RCC 7860 (cell line): ENCODE measurements around the gene CRYBA4.
A peak's percentile ranks its signal among the peaks of the same experiment; 100 is the strongest.
"Not testable (repeated sequence)": the region's sequence is repeated elsewhere in the genome, so short reads cannot be mapped to it uniquely, and the experiment has no call there.

Experiments
- DNase-seq: peaks from one replicate; pipeline ENCODE4 v3.0.0-alpha.2; 2015; ENCODE audit warnings: low spot score
- FAIRE-seq: peaks from 2 replicates; lab custom pipeline; 2012; peaks lifted over from hg19 to GRCh38; lab: Jason Lieb, UNC

Gene CRYBA4

DNA sequence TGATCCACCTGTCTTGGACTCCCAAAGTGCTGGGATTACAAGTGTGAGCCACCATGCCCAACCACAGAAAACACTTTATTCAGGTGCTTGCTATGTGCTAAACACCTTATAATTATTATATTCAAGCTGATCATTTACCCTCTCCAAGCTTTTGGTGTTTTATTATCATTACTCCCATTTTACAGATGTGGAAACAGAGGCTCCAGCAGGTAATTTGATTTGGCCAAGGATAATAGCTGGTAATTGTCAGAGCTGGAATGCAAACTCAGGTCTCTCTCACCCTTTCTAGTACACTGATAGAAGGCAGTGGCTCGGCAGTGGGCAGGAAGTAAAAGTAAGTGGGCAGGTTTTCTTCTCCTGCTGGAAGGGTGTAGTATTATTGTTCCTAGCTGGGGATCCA is 28.0 kb upstream of the CRYBA4 start:
- FAIRE-seq: no peak
- DNase-seq: no peak

DNA sequence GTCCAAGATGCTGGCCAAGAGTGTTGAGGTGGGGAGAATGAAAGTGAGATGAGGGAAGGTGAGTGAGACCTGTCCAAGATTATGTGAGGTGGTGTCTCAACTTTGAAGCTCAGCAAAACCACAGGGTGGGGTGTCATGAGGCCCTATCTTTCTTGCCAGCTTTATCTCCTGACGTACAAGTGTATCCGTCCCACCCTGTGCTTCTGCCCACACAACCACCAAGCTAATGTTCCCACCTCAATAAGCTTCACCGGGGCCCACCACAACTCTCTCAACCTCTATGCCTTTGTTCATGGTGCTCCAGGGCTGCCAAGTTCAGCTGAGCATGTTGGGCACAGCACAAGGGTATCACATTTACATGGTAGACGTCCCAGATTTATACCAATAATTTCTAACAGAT is 24.7 kb upstream of the CRYBA4 start:
- DNase-seq (no peak), FAIRE-seq (no peak)

DNA sequence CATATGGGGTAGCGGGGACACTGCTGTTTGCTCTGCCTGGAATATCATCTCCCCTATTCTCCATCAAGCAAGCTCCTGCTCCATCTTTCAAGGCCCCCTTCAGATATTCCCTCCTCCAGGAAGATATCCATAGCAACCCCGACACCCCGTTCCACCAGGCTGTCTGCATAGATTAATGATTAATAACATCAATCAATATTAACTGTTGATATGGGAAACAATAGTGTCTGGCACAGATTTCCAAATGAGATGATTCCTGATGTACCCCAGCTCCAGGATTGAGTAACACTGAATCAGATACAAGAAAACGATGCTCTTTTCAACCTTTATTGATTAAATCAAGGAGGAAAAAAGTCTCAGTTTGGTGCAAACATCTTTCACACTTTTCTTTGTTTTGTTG is 24.3 kb upstream of the CRYBA4 start:
- no peak for FAIRE-seq
- DNase-seq: no peak

DNA sequence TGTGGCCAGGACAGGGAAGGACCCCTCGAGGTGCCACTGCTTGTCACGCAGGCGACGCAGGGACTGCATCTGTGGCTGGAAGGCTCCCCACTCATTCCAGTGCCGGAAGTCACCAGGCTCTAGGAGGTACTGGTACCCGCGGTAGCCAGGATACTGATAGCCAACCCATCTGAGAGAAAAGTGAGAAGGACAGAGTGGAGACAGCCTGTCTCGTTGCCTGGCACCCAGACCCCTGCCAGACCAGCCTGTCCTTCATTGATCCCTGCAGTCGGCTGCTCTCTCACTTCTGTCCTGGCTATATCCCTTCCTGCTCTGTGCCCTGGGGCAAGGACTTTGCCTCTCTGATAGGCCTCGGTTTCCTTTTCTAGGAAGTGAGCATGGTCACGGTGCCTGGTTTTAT is 22.3 kb upstream of the CRYBA4 start:
- DNase-seq (no peak), FAIRE-seq (no peak)

DNA sequence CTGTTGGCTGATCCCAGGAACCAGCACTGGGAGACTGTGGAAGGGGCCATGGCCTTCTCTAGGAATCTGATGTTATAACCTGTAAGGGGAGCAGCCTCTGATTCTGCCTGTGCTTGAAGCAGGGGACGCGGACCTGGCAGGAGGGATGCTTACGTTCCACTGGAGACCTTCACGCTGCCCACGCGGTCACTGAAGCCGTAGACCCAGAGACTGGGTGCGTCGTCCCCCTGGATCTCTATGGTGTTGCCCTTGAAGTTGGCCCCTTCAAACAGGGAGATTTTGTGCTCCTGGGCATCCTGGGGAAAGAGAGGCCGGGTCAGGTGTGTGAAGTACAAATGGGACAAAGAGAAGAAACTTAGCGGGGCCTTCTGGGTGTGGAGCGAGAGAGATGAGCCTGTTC is 20.0 kb upstream of the CRYBA4 start:
- FAIRE-seq (no peak), DNase-seq (no peak)

DNA sequence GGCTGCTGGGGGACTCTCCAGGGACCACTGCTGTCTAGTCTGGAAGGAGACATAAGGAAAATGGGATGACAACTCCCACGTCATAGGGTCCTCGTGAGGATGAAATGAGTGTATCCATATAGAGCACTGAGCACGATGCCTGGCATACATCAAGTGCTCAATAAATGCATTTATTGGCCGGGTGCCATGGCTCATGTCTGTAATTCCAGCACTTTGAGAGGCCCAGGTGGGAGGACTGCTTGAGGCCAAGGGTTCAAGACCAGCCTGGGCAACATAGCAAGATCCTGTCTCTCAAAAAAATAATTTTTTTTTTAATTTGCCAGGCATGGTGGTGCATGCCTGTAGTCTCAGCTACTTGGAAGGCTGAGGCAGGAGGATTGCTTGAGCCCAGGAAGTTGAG is 19.6 kb upstream of the CRYBA4 start:
- FAIRE-seq: no peak

DNA sequence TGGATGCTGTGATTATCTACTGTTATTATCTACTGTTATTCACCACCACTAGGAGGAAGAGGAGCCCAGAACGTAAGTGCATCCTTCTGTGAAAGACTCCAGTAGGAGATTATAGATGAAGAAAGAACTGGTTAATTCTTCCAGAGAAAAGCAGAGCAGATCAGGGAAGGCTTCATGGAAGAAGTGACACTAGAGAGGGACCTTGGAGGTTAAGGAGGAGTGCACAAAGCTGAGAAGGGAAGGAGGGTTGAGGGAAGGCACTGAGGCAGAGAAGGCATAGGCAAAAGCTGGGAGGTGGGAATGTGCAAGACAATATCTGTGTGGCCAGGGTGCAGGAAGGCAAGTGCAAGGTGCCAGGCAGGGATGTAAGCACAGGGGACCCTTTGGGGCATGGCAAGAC is 17.4 kb upstream of the CRYBA4 start:
- no peak for FAIRE-seq

More for the DNA sequence above, 19.6 kb upstream of the CRYBA4 start:
- DNase-seq: no peak

DNA sequence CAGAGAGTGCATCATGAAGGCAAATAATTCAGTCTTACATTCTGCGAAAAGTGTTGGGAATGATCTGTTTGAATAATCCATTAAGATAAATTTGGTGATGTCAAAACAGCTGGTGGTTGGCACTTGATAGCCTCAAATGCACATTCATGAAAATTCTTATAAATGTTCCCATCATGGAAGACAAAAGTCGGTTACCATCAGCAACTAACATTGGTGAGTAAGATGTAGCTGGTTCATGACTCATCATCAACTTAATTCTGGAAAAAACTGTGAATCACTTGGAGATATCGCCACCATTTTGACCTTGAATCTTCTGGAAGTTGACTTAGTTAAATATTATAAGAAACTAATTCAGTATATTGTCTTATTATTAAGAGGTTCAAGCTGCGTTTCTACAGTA is 15.2 kb upstream of the CRYBA4 start:
- FAIRE-seq: peak; percentile 86
- peak; percentile 81 for DNase-seq

More for the DNA sequence above, 17.4 kb upstream of the CRYBA4 start:
- DNase-seq: no peak

DNA sequence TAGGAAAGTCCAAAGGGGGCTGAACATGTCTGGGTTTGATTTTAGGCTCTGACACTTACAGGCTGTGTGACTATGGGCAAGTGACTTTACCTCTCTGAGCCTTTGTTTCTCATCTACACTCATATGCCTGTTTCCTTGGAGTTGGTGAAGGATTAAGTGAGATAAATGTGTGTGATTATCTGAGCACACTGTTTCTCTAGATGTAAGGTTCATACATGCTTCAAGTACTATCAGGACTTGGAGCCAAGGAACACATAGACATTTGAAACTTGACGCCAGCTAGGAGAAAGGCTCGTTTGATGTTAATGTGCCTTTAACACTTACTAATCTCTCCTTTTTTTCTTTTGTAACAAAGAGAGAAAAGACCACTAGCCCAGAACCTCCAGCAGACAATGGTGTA is 13.6 kb upstream of the CRYBA4 start:
- FAIRE-seq (no peak), DNase-seq (no peak)

DNA sequence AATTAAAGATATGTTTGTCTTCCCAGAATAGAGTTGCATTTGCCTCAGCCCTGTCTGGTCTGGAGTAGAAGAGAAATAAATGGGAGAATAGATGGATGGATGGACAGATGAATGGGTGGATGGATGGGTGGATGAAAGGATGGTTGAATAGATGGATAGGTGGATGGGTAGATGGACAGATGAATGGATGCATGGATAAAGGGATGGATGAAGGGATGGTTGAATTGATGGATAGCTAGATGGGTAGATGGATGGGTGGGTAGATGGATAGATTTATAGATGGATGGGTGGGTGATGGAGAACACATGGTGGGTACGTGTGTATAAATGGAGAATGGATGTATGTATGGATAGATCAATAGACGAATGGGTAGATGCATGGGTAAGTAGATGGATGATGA is 12.5 kb upstream of the CRYBA4 start:
- DNase-seq (no peak), FAIRE-seq (no peak)

DNA sequence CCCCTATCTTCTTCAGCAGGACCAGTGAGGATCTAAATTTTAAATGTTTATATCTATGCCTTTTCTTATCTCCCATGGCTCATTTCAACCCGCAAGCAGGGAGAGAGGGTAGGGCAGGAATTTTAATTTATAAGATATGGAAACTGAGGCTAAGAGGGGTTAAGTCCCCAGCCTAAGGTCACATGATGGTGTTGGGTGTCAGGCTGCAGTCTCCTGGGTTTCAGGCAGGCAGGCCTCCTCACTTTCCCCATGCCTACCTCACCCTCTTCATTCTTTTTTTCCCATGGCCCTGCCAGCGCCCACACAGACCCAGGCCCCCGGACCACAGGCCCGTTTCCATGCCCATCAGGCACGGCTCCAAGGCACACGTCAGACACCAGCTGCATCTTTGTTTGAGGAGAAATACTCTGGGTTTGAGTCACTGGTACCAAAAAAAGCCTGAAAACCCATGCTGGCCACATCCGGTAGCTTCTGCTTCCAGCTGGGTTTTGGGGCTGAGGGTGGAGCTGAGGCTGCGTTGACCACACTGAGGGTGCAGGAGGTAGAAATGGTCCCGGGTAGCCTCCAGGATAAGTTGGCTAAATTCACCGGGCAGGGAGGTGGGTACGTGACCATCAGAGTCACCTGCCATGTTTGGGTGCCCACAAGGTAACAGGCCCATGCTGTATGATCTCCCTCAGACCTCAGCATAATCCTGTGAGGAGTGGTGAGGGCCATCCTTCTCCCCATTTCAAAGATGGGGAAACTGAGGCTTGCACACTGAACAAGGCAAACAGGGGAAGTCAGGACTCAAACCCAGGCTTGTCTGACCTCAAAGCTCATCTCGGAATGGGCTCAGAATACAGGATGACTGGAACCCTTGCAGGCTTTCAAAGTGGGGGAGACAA is 11.4 kb upstream of the CRYBA4 start:
- FAIRE-seq: peak; percentile 87
- peak; percentile 86 for DNase-seq

DNA sequence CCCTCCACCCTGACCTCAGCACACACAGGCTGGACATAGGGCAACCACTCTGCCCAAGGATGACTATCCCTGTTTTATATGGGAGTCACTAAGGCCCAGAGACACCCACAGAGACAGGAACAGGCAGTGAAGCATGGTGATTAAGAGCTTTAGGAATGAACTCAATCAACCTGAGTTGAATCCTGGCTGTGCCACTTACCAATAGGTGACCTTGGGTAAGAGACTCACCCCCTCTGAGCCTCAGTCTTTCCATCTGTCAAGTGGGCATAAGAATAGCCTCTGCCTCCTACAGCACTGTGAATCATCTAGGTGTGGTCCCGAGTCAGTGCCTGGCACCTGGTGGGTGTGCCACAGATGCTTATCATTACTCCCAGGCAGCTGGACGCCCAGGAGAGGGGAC is 10.8 kb upstream of the CRYBA4 start:
- peak; percentile 89 for DNase-seq
- FAIRE-seq: peak; percentile 72

DNA sequence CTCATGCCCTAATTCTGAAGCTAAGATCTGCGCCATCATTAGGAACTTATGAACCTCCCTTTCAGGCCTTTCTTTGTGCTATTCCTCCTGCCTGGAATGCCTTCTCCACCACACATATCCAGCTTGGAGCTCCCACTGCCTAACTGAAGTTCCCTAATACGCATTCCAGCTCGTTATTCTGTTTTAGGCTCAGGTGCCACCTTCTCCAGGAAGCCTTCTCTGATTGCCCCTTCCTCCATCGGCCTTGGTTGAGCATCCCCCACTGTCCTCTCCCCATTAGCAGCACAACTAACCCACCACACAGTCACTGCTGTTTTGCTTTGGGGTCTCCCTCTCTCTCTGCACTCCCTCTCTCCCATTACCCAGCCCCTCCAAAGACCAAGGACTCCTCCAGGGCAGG is 9.1 kb upstream of the CRYBA4 start:
- FAIRE-seq: no peak
- no peak for DNase-seq

DNA sequence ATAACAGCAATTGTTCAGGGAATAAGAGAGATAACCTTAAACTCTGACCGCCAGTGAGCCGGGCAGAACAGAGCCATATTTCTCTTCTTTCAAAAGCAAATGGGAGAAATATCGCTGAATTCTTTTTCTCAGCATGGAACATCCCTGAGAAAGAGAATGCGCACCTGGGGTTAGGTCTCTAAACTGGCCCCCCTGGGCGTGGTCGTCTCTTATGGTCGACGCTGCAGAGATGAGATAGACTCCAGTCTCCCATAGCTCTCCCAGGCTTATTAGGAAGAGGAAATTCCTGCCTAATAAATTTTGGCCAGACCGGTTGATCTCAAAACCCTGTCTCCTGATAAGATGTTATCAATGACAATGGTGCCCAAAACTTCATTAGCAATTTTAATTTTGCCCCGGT is 8.0 kb upstream of the CRYBA4 start:
- DNase-seq, FAIRE-seq: not testable (repeated sequence)

DNA sequence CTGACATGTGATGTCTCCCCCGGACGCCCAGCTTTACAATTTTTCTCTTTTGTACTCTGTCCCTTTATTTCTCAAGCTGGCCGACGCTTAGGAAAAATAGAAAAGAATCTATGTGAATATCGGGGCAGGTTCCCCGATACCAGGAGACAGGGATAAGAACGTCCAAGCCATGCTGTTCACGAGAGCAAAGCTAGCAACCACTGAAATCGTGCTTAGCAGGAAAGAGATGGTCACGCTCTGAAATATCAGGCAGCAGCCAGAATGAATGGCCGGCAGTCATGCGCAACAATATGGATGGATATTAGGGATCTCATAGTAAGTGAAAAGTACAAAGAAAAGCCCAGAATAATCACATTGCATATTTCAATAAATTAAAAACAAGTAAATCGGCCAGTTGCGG is 7.4 kb upstream of the CRYBA4 start:
- FAIRE-seq: no peak
- DNase-seq: no peak

DNA sequence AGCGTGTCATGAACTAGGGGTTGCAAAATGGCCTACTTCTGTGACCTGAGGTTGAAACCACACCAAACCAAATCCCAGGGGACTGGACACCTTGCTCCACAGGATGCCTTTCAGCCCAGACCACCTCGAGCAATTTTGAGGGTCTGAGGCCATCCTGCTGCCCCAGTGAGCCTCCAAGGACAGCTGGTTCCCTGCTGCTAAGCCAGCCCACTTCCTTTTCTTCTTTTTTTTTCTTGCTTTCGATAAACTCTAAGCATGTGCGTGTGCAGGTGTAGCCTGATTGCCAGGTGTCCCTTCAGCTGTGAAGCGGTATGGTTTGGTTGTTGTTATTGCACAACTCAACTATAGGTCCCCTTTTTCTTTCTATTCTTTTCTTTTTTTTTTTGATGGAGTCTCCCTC is 6.6 kb upstream of the CRYBA4 start:
- no peak for DNase-seq
- no peak for FAIRE-seq

DNA sequence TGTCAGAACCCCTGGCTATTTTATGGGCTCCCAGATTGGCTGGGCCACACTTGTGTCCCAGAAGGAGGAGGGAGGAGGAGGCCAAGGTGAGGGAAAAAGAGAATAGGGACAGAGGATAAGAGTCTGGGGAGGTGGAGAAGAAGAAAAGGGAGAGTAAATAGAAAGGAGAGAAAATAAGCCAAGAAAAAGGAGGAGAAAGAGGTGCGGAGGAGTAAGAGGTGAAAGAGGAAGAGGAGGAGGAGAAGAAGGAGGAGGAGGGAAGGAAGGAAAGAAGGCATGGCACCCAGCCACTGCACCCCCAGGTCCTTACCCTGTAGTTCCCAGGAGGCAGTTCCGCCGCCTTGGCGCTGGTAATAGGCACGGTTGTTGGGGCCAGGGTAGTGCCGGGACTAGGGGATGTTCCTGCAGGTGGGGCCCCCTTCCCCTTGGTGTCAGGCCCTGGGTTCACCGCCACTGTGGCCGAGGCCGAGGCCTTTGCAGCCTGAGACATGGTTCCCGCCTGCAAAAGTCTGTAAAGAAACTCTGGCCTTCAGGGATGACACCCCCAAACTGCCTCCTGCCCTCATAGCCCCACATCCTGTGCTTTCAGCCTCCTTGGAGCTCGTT is 5.8 kb upstream of the CRYBA4 start:
- no peak for FAIRE-seq
- DNase-seq: no peak

DNA sequence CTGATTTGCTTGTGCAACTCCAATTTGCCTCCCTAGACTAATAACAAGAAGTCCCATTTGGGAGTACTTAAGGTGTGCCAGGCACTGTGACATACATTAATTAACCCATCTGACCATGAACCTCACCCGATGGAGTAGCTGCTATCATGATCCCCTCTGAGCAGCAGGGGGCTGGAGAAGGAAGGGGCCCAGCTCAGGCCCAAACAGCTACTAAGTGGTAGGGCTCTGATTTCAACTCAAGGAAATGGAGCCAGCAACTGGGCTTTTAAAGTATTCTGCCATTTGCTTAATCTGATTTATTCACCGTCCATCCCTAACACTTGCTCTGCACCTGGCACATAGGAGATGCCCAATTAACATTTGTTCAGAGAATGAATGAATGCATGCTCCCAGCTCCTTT is 5.1 kb upstream of the CRYBA4 start:
- FAIRE-seq (no peak), DNase-seq (no peak)

DNA sequence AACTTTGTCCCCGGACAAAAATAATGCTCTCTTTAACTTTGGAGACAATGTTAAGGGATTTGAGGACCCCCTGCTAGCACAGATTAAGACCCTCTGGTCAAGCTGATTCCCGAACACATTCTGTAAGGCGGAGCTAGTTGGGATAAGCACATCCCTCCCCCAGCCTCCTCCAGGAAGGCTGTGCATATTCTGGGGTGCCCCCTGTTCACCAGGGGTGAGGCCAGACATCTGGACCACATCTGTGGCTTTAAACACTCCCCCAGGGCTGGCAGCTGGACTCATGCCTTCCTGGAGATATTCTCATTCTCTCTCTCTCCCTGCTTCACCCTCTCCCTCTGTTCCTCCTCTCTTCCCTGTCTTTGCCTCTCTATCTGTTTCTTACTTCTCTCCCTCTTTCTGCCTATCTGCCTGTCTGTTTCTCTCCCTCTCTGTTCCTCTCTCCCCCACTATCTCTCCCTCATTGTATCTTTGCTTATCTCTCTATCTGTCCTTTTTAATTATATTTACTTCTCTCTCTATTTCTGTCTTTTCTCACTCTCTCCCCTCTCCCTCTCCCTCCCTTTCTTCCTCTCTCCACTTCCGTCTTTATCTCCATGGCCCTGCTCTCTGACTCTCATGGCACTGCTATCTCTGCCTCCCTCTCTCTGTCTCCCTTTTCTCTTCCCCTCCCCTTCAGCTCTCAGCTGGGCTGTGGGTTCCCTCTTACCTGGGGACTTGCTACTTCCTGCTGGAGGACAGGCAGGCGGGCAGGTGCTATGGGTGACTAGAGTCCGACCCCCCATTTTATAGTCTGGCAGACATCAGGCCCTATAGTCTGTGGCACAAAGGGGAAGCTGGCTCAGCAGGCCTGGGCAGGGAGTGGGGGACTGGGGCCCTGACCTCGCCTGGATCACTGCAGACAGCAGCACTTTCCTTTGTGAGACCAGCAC is 4.2 kb upstream of the CRYBA4 start, which contains the start of gene CRYBB1:
CRYBB1 (minus strand) TSS at position 757 of the 929 bp plus-strand sequence. CDS start 1,708 bp downstream, outside the sequence.
- no peak for FAIRE-seq
- no peak for DNase-seq

DNA sequence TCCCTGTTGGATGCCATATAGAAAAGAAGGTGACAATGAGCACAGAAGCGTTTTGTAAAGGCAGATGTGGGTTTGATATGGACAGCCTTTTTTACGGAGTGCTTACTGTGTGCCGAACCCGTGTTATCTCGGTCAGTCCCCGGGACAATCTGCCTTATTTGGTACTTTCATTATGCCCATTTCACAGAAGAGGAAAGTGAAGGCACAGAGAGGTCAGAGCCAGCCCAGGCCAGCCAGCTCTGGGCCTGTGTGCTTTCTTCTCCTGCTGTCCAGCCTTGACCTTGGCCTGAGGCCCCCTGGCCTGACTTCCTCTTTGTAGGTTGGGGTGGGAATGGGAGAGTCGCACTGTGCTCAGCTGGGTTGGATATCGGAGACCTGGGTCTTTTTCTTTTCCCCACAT is 3.3 kb upstream of the CRYBA4 start:
- FAIRE-seq (no peak), DNase-seq (no peak)

DNA sequence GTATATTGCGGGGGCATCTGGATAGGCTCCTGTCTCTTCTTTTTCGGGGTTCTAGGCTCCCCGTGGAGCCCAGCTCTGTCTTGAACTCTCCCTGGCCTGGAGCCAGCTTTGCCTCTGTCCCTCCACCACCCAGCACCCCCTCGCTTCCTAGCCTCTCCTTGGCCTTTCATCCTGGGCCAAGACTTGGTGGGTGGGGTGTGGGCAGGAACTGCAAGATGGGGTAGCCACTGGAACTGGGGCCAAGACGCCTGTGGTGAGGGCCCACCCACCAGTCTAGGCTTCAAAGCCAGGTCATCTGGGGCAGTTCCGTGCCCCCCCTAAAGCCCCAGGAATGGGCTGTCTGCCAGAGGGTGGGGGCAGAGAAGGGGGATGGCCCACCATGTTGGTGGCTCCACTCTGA is 2.3 kb upstream of the CRYBA4 start:
- FAIRE-seq (no peak), DNase-seq (no peak)
